OCI-LY7 (cell line): Measurements from ENCODE around the gene DNER. TPM values are rescaled to one million over a fixed set of nuclear protein-coding genes. Genes with fewer than 3 reads are reported as not detected.

Source experiments
- BruUV-seq: library from RNA; stranded (reverse); fragments of 400-500 nt; replicated peaks from 2 replicates; lab custom pipeline; 2021; lab: Mats Ljungman, UMichigan
- CTCF ChIA-PET: fragments of 300-600 bp; sonication (Branson Sonifier 250); formaldehyde crosslinking; loops from one replicate; lab custom pipeline; 2022; ENCODE audit warnings: antibody characterized with exemption; ENCODE audit not compliant: unreplicated experiment; lab: Charles Lee
- POLR2A ChIA-PET: fragments of 300-600 bp; sonication (Branson Sonifier 250); formaldehyde crosslinking; loops from one replicate; lab custom pipeline; 2022; ENCODE audit warnings: antibody characterized with exemption; lab: Charles Lee
- DNase-seq: peaks from one replicate; pipeline ENCODE4 v3.0.0-alpha.2; 2015; ENCODE audit warnings: low spot score
- H2AFZ ChIP-seq: fragments of 200-600 bp; sonication (generic), shearing (Covaris generic); 2 replicates; pipeline ENCODE4 v1.6.1; 2014; ENCODE audit warnings: mild to moderate bottlenecking, antibody characterized with exemption, low read length, moderate library complexity
- H3K27ac ChIP-seq: fragments of 200-600 bp; sonication (generic); 2 replicates; pipeline ENCODE4 v1.5.1; 2014; ENCODE audit warnings: mixed run types, low read depth, mild to moderate bottlenecking, moderate library complexity, low read length, inconsistent platforms; ENCODE audit not compliant: poor library complexity, severe bottlenecking
- H3K36me3 ChIP-seq: fragments of 200-600 bp; sonication (generic); 2 replicates; pipeline ENCODE4 v1.6.1; 2014; ENCODE audit warnings: mild to moderate bottlenecking, antibody characterized with exemption, low read length, moderate library complexity, mixed read lengths; ENCODE audit not compliant: insufficient read depth
- H3K4me1 ChIP-seq: fragments of 200-600 bp; sonication (generic); 2 replicates; pipeline ENCODE4 v1.5.1; 2014; ENCODE audit warnings: mild to moderate bottlenecking, low read length; ENCODE audit not compliant: insufficient read depth, poor library complexity, severe bottlenecking
- H3K4me2 ChIP-seq: fragments of 200-600 bp; sonication (generic); 2 replicates; pipeline ENCODE4 v1.6.1; 2014; ENCODE audit warnings: mild to moderate bottlenecking, low read length
- H3K4me3 ChIP-seq: fragments of 200-600 bp; sonication (generic); 2 replicates; pipeline ENCODE4 v1.5.1; 2014; ENCODE audit warnings: mild to moderate bottlenecking, low read depth, low read length; ENCODE audit not compliant: poor library complexity, severe bottlenecking
- H3K79me2 ChIP-seq: fragments of 200-600 bp; sonication (generic); 2 replicates; pipeline ENCODE4 v1.6.1; 2016; ENCODE audit warnings: low read depth, mild to moderate bottlenecking, low read length, moderate library complexity, mixed read lengths; ENCODE audit not compliant: insufficient read depth
- H3K9me2 ChIP-seq: fragments of 200-600 bp; sonication (generic); 2 replicates; pipeline ENCODE4 v1.6.1; 2016; ENCODE audit warnings: mild to moderate bottlenecking, low read length, mixed read lengths; ENCODE audit not compliant: insufficient read depth
- H3K9me3 ChIP-seq: fragments of 200-600 bp; sonication (generic); 2 replicates; pipeline ENCODE4 v1.6.1; 2014; ENCODE audit warnings: mild to moderate bottlenecking, mixed run types, low read length, mixed read lengths
- H4K20me1 ChIP-seq: fragments of 200-600 bp; sonication (generic); 2 replicates; pipeline ENCODE4 v1.6.1; 2014; ENCODE audit warnings: mild to moderate bottlenecking, antibody characterized with exemption, low read length, moderate library complexity, mixed read lengths; ENCODE audit not compliant: insufficient read depth
- CTCF ChIP-seq: fragments of 200-600 bp; sonication (generic); conservative IDR thresholded peaks from 2 replicates; pipeline ENCODE4 v1.5.1; 2014; ENCODE audit warnings: mild to moderate bottlenecking, antibody characterized with exemption, low read length, moderate library complexity, mixed read lengths
- EZH2phosphoT487 ChIP-seq: fragments of 200-600 bp; sonication (generic); IDR thresholded peaks from 2 replicates; pipeline ENCODE4 v1.6.1; 2018; ENCODE audit warnings: low read depth, borderline replicate concordance, mild to moderate bottlenecking, mixed run types, antibody characterized with exemption, low read length, moderate library complexity, mixed read lengths
- intact Hi-C: fragments of 100-400 bp; cut with micrococcal nuclease; formaldehyde crosslinking; loops from one replicate; pipeline ENCODE4 v1.10.0; 2022; ENCODE audit not compliant: unreplicated experiment
- total RNA-seq, 2 experiments: library from RNA; depleted of rRNA in 1 of 2; stranded (reverse); fragments of >200 nt in 1 of 2; shearing (Covaris generic) in 1 of 2; gene quantifications; 2 replicates each; pipeline ENCODE4 v1.2.3, GENCODE V29; 2014 to 2022

DNER gene
- total RNA-seq, 2 experiments from 2014 or later: not detected

DNA sequence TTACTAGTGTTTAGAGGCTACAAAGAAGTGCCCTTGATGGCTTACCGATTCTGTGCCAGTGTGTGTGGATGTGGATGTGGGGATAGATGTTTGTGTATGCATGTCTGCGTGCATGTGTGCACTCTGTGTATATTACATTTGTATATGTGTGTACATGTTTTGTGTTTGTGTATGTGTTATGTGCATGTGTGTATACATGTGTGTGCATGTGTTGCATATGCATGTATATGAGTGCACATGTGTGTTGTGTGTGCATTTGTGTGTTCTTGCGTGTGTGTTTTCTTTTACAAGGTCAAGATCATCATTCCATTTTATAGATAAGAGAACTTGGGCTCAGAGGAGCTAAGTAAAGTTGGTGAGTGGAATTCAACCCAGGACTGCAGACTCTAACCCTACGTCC, 226.1 kb downstream of the DNER start:
- H2AFZ ChIP-seq: no peak overlapping the region
- H4K20me1 ChIP-seq: no peaks in the 10 kb centered on the region
- no peaks in the 10 kb centered on the region for H3K36me3 ChIP-seq
- no peak overlapping the region for H3K4me2 ChIP-seq
- no peak for DNase-seq
- H3K9me3 ChIP-seq: no peaks in the 10 kb centered on the region
- H3K27ac ChIP-seq: no peak overlapping the region
- no peaks in the 10 kb centered on the region for H3K79me2 ChIP-seq
- POLR2A ChIA-PET: no interaction called here
- H3K4me3 ChIP-seq: no peak overlapping the region
- no peak for TF ChIP-seq CTCF
- no peak for TF ChIP-seq EZH2phosphoT487
- BruUV-seq: no TSS peak
- intact Hi-C loops: no loop called here
- H3K4me1 ChIP-seq: no peaks in the 10 kb centered on the region
- CTCF ChIA-PET: no interaction called here
- H3K9me2 ChIP-seq: no peaks in the 10 kb centered on the region

DNA sequence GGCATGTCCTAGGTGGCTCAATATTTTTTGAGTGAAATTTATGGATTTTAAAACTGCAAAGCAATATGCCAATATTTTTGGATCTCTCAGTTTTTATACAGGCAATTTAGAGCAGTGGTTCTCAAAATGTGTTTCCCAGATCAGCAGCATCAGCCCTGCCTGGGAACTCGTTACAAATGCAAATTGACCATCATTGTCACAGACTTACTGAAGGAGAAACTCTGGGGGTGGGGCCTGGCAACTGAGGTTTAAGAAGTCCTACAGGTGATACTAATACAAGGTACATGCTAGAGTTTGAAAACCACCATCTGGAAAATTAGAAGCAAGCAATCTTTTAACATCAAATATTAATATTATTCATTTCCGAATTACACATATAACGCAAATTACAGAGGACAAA, 227.7 kb downstream of the DNER start:
- POLR2A ChIA-PET: interaction anchor here (0.9 kb wide), 1 partner anchor 10 kb away, joined by 3 read pairs; no protein-coding TSS in a partner anchor
- H3K36me3 ChIP-seq: no peaks in the 10 kb centered on the region
- no peak overlapping the region for H2AFZ ChIP-seq
- no peak overlapping the region for H3K4me3 ChIP-seq
- H3K27ac ChIP-seq: no peak overlapping the region
- no peaks in the 10 kb centered on the region for H3K4me1 ChIP-seq
- no peaks in the 10 kb centered on the region for H3K9me3 ChIP-seq
- TF ChIP-seq CTCF (no peak), EZH2phosphoT487 (no peak)
- no peaks in the 10 kb centered on the region for H3K79me2 ChIP-seq
- no peak for DNase-seq
- H3K9me2 ChIP-seq: no peaks in the 10 kb centered on the region
- no peaks in the 10 kb centered on the region for H4K20me1 ChIP-seq
- intact Hi-C loops: no loop called here
- no TSS peak for BruUV-seq
- CTCF ChIA-PET: no interaction called here
- H3K4me2 ChIP-seq: no peak overlapping the region

DNA sequence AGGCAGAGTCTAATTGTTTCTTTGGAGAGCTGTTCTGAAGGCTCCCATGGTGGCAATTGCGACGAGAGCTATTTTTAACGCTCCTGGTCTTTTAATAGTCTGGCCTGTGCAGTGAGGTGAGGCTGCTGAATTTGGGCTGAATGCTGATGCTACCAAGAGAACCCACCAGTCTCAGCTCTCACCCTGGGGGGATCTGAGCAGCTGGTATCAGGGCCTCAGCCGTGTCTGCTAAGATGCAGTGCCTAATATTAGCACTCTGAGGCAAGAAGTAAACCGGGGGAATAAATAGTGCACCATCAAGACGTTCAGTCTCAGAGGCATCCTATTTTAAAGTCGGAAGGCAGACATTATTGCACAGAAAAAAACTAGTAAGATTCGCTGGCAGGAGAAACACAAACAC, 228.5 kb downstream of the DNER start:
- no TSS peak for BruUV-seq
- Histone ChIP-seq H3K9me3 (no peaks in the 10 kb centered on the region), H3K27ac (no peak overlapping the region), H3K36me3 (no peaks in the 10 kb centered on the region), H4K20me1 (no peaks in the 10 kb centered on the region), H3K79me2 (no peaks in the 10 kb centered on the region), H3K4me3 (no peak overlapping the region), H3K4me1 (no peaks in the 10 kb centered on the region), H2AFZ (no peak overlapping the region), H3K4me2 (no peak overlapping the region), H3K9me2 (no peaks in the 10 kb centered on the region)
- TF ChIP-seq CTCF (no peak), EZH2phosphoT487 (no peak)
- DNase-seq: no peak
- ChIA-PET POLR2A (interaction anchor here (0.9 kb wide), 1 partner anchor 9 kb away, joined by 3 read pairs; no protein-coding TSS in a partner anchor), CTCF (no interaction called here)
- intact Hi-C loops: no loop called here
